K562 (cell line): ENCODE measurements around the gene LRP10. TPM values are rescaled to one million over a fixed set of nuclear protein-coding genes. Genes with fewer than 3 reads are reported as not detected.

Experiments
- BCL6 ChIP-seq: fragments of 250-450 bp; sonication (Bioruptor Pico); IDR thresholded peaks from 2 replicates; pipeline ENCODE4 v1.4.0; 2020
- EHMT2 ChIP-seq: fragments of 450-650 bp; IDR thresholded peaks from 2 replicates; pipeline ENCODE4 v1.6.1; 2018; ENCODE audit warnings: antibody characterized with exemption
- MTA2 ChIP-seq: fragments of 450-650 bp; IDR thresholded peaks from 2 replicates; pipeline ENCODE4 v1.6.1; 2016; ENCODE audit warnings: low read depth
- MTF1 ChIP-seq: fragments of 250-450 bp; sonication (Bioruptor Pico); IDR thresholded peaks from 2 replicates; pipeline ENCODE4 v1.9.0; 2021; ENCODE audit warnings: moderate library complexity, mild to moderate bottlenecking, inconsistent platforms, borderline replicate concordance
- MXD1 ChIP-seq: fragments of 250-450 bp; sonication (Bioruptor Pico); IDR thresholded peaks from 2 replicates; pipeline ENCODE4 v1.8.0; 2021; ENCODE audit warnings: borderline replicate concordance, mild to moderate bottlenecking, moderate library complexity; ENCODE audit not compliant: poor library complexity, severe bottlenecking
- NCOA6 ChIP-seq: fragments of 450-650 bp; IDR thresholded peaks from 2 replicates; pipeline ENCODE4 v1.6.1; 2017; ENCODE audit warnings: mild to moderate bottlenecking
- NFIC ChIP-seq: fragments of 450-650 bp; IDR thresholded peaks from 2 replicates; pipeline ENCODE4 v1.6.1; 2017; ENCODE audit warnings: mild to moderate bottlenecking, inconsistent platforms
- PHTF2 ChIP-seq: fragments of 250-450 bp; sonication (Bioruptor Pico); IDR thresholded peaks from 2 replicates; pipeline ENCODE4 v1.5.0; 2021; ENCODE audit warnings: mild to moderate bottlenecking
- POLR3A ChIP-seq: IDR thresholded peaks from 2 replicates; pipeline ENCODE4 v1.6.1; 2011; ENCODE audit warnings: borderline replicate concordance, mild to moderate bottlenecking, moderate library complexity; ENCODE audit not compliant: insufficient read length, insufficient read depth; ENCODE audit errors: extremely low read depth
- RBBP5 ChIP-seq: fragments of 200-600 bp; sonication (generic); IDR thresholded peaks from 2 replicates; pipeline ENCODE4 v1.6.1; 2012; ENCODE audit warnings: borderline replicate concordance, mild to moderate bottlenecking, low read length, control low read depth, inconsistent platforms; ENCODE audit not compliant: insufficient read depth, poor library complexity, severe bottlenecking
- RHOXF2B ChIP-seq: fragments of 250-450 bp; sonication (Bioruptor Pico); conservative IDR thresholded peaks from 2 replicates; pipeline ENCODE4 v1.5.1; 2021
- SPI1 ChIP-seq: IDR thresholded peaks from 2 replicates; pipeline ENCODE4 v1.6.1; 2011; ENCODE audit warnings: low read depth, low read length, control low read depth, borderline replicate concordance
- TFAP4 ChIP-seq: sonication (generic); formaldehyde crosslinking; IDR thresholded peaks from 2 replicates; pipeline ENCODE4 v1.8.0; 2022; ENCODE audit warnings: missing genetic modification reagents, mild to moderate bottlenecking, moderate library complexity, borderline replicate concordance
- THAP7 ChIP-seq: fragments of 250-450 bp; sonication (Bioruptor Pico); IDR thresholded peaks from 2 replicates; pipeline ENCODE4 v1.5.0; 2021
- TSHZ1 ChIP-seq: fragments of 250-450 bp; sonication (Bioruptor Pico); IDR thresholded peaks from 2 replicates; pipeline ENCODE4 v1.4.0; 2020; ENCODE audit warnings: mild to moderate bottlenecking, moderate library complexity
- ZFP36 ChIP-seq: fragments of 150-350 bp; IDR thresholded peaks from 2 replicates; pipeline ENCODE4 v1.6.1; 2018; ENCODE audit warnings: low read length, low read depth; ENCODE audit not compliant: partially characterized antibody
- ZMIZ1 ChIP-seq, 2 experiments: fragments of 150-350 bp in 1 of 2; IDR thresholded peaks; 2 replicates each; pipeline ENCODE4 v1.6.1; 2012 to 2016; ENCODE audit warnings: low read depth in 2 of 2, low read length in 2 of 2, mild to moderate bottlenecking in 1 of 2, moderate library complexity in 1 of 2
- ZNF174 ChIP-seq: fragments of 250-450 bp; sonication (Bioruptor Pico); IDR thresholded peaks from 2 replicates; pipeline ENCODE4 v1.4.0; 2020; ENCODE audit warnings: mild to moderate bottlenecking
- polyA plus RNA-seq, 8 experiments: library from polyadenylated mRNA; depleted of rRNA in 4 of 8; stranded (reverse) in 5 of 8; unstranded in 3 of 8; fragments of >200 nt; fragmentation: Nextera tagmentation in 2 of 8; fragmentation: Illumina TruSeq in 1 of 8; extraction: Ambion mirVana in 2 of 8; extraction: Trizol in 1 of 8; gene quantifications; 2 replicates each; pipeline versions ENCODE4 v1.2.1 to v1.2.3, GENCODE V29; 2011 to 2014; ENCODE audit warnings: inconsistent platforms in 1 of 8, missing spikeins in 1 of 8
- total RNA-seq, 7 experiments: library from RNA; depleted of rRNA in 6 of 7; stranded (reverse); fragments of >200 nt in 6 of 7; fragmentation: Illumina TruSeq in 2 of 7; extraction: Trizol in 2 of 7; gene quantifications; 2 replicates each; pipeline versions ENCODE4 v1.2.1 to v1.2.3, GENCODE V29; 2011 to 2021; ENCODE audit warnings: low replicate concordance in 1 of 7

LRP10 gene
- total and polyA plus RNA-seq, 9 of the 15 experiments (the other 6 are each of a cell fraction or from before 2014, with no cell fraction given) = 1.3 to 45.5 (median 10.9) TPM

- TF ChIP-seq ZMIZ1 (IDR thresholded peaks at IDR 0.05; ENCODE audit: low read depth in 2 of 2, low read length in 2 of 2) = no peak
- TF ChIP-seq ZFP36 = no peak
- no peak for TF ChIP-seq NCOA6
- TF ChIP-seq BCL6 (CRISPR knock-in tag) = no peak
- peak; percentile 77 for TF ChIP-seq TFAP4 (CRISPR knock-in tag)
- no peak for TF ChIP-seq RBBP5
- TF ChIP-seq THAP7 (CRISPR knock-in tag) = no peak
- TF ChIP-seq MTA2 = peak; percentile 22; the same call in 1 of the 2 replicates
- no peak for TF ChIP-seq TSHZ1 (CRISPR knock-in tag)
- TF ChIP-seq MXD1 (CRISPR knock-in tag) = no peak
- no peak for TF ChIP-seq POLR3A
- TF ChIP-seq NFIC = no peak
- no peak for TF ChIP-seq ZNF174
- TF ChIP-seq PHTF2 (CRISPR knock-in tag) = no peak
- no peak for TF ChIP-seq EHMT2
- no peak for TF ChIP-seq SPI1
- TF ChIP-seq MTF1 (CRISPR knock-in tag) = no peak
- TF ChIP-seq RHOXF2B (CRISPR knock-in tag) = no peak
Measured at GRCh38 chr14:22852940-22853767, 18.4 kb upstream of the LRP10 start (continued).
